GM19395 (cell line): ENCODE results near the gene TSHZ2.

Experiments
- ATAC-seq: cut with Tn5 transposase; IDR thresholded peaks from one replicate; pipeline ENCODE4 v1.9.1; 2021; ENCODE audit warnings: mild to moderate bottlenecking, moderate library complexity; ENCODE audit not compliant: unreplicated experiment

TSHZ2 gene, protein sequence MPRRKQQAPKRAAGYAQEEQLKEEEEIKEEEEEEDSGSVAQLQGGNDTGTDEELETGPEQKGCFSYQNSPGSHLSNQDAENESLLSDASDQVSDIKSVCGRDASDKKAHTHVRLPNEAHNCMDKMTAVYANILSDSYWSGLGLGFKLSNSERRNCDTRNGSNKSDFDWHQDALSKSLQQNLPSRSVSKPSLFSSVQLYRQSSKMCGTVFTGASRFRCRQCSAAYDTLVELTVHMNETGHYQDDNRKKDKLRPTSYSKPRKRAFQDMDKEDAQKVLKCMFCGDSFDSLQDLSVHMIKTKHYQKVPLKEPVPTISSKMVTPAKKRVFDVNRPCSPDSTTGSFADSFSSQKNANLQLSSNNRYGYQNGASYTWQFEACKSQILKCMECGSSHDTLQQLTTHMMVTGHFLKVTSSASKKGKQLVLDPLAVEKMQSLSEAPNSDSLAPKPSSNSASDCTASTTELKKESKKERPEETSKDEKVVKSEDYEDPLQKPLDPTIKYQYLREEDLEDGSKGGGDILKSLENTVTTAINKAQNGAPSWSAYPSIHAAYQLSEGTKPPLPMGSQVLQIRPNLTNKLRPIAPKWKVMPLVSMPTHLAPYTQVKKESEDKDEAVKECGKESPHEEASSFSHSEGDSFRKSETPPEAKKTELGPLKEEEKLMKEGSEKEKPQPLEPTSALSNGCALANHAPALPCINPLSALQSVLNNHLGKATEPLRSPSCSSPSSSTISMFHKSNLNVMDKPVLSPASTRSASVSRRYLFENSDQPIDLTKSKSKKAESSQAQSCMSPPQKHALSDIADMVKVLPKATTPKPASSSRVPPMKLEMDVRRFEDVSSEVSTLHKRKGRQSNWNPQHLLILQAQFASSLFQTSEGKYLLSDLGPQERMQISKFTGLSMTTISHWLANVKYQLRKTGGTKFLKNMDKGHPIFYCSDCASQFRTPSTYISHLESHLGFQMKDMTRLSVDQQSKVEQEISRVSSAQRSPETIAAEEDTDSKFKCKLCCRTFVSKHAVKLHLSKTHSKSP (N-terminal part only)

GRCh38 chr20:52972190-52972937, at the start of gene TSHZ2:
Gene TSHZ2, plus strand, starts transcription at chr20:52972358. Its CDS starts 936 bp downstream, at chr20:52973294.
- ATAC-seq, result no peak

DNA sequence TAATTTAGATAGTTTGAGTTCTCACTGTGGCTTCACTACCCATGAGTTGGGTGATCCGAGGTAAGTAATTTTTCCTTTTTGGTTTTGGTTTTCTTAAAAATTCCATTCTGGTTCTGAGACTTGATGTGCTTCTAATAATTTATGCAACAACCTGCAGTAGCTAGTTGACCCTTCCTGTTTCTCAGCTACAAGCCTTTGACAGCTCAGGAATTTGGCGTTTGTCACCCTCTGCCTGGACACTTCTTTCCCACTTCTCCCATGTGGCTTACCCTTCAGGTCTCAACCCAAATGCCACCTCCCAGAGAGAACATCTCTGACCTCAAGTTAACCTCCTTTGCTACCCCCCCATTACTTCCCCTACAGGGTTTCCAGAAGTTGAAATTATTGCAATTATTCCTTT, 49.7 kb upstream of the TSHZ2 start:
- ATAC-seq, result no peak

DNA sequence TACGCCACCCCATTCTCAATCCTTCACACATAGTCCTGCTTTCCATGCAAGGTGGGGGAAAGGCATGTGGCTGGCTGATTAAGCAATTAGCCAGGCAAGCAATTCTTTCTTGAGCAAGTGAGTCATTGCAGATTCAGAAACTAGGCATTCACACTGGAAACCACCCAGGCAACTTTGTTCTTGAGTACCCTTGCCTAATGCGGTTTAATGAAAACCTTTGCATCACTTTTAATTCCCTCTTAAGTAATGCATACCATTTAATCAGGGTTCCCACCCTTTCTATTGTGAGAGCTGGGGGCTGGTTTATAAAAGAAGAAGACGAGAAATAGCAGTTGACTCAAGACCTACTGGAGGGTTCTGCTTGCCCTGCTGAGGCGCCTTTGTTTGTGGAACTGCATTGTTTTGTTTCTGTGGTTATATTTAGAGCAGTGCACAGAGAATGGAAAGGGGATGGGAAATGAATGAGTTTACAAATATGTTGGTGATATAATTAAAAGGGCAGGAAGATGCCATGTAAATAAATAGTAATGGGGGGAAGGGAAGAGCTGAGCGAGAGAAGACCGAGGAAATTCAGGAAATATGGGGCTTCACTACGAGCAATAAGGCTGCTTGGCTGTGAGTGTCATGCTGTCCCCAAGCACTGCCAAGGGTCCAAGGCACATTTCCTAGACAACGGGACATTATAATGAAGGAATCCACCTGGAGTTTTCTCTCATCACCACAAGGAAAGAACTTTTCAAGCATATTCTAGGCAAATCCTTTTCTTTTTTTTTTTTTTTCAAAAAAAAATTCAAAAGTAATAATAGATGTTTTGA, 48.8 kb upstream of the TSHZ2 start:
- ATAC-seq, result no peak

GRCh38 chr20:52924411-52925271, 47.5 kb upstream of the TSHZ2 start:
- no peak for ATAC-seq

GRCh38 chr20:52926505-52926904, 45.7 kb upstream of the TSHZ2 start:
- no peak for ATAC-seq

- no peak for ATAC-seq
These were observed 38.3 kb upstream of the TSHZ2 start for GRCh38 chr20:52933867-52934266.

GRCh38 chr20:52936351-52937340, 35.5 kb upstream of the TSHZ2 start:
- no peak for ATAC-seq

- ATAC-seq, result no peak
These were observed 34.5 kb upstream of the TSHZ2 start for GRCh38 chr20:52937591-52938100.

GRCh38 chr20:52939141-52939540, 33.0 kb upstream of the TSHZ2 start:
- ATAC-seq, result no peak

DNA sequence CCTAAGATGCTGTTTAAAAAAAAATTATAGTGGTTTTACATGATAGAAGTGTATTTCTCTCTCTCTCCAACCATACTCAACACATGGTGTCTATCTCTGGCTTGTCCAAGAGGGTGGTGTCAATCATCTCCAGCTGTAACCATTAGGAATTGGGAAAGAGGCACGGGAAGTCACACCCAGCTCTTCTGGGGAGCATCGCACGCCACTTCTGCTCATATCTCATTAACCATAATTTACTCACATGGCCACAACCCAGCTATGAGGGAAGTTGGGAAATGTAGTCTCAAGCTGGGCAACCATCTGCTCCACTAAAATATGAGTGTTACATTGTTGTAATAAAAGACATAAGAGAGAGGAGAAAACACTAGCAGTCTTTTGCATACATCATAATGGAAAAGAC, 30.4 kb upstream of the TSHZ2 start:
- ATAC-seq, result no peak

- no peak for ATAC-seq
These were observed 28.8 kb upstream of the TSHZ2 start for GRCh38 chr20:52943185-52943841.

GRCh38 chr20:52945268-52945667, 26.9 kb upstream of the TSHZ2 start:
- ATAC-seq, result no peak

DNA sequence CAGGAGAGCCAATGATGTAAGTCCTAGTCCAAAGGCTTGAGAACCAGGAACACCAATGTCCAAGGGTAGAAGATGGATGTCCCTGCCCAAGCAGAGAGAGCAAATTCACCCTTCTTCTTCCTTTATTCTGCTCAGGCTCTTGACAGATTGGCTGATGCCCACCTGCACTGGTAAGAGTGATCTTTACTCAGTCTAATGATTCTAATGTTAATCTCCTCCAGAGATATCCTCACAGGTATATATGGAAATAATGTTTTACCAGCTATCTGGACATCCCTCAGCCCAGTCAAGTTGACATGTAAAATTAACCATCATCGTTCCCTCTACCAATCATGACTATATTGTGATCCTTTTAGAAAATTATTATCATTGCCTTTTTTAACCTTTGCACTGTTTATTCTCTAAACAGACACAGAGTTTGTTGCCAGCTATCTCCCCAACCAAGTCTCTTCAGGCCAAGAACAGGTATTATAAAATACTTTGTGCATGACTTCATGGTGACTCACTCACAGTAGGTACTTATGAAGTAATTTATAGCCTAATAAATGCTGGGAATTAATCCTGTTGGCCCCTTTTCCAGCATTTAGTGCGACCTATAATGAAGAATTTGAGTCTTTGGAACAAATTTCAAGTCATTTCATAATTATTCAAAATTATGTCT, 26.2 kb upstream of the TSHZ2 start:
- ATAC-seq, result no peak

GRCh38 chr20:52948491-52948890, 23.7 kb upstream of the TSHZ2 start:
- no peak for ATAC-seq

GRCh38 chr20:52953020-52953419, 19.1 kb upstream of the TSHZ2 start:
- ATAC-seq, result no peak

DNA sequence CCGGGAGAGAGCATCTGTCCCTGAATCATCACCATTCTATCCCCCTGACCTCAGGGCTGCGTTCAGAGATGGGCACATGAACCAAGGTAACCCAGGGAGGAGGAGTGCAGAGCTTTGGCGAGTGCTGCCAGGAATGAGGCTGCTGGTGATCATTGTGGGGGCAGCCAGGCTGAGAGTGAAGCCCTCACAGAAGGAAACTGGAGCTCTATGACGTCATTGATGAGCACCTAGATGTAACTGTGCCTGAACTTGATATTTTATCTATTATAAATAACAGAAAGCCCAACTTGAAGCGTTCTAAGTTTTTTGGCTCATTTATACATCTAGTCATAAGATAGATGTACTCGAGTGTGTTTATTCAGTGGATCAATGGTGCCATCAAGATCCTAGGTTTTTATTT, 17.3 kb upstream of the TSHZ2 start:
- ATAC-seq, result no peak

- ATAC-seq, result no peak
These were observed 13.9 kb upstream of the TSHZ2 start for GRCh38 chr20:52958211-52958610.
